ENCODE results near the gene EPYC. TPM values are rescaled to one million over a fixed set of nuclear protein-coding genes. Genes with fewer than 3 reads are reported as not detected.
A peak's percentile ranks its signal among the peaks of the same experiment; 100 is the strongest.

The EPYC gene
- total and polyA plus RNA-seq, 4 donors, result 0.05 to 0.31 TPM; not detected in 2

DNA sequence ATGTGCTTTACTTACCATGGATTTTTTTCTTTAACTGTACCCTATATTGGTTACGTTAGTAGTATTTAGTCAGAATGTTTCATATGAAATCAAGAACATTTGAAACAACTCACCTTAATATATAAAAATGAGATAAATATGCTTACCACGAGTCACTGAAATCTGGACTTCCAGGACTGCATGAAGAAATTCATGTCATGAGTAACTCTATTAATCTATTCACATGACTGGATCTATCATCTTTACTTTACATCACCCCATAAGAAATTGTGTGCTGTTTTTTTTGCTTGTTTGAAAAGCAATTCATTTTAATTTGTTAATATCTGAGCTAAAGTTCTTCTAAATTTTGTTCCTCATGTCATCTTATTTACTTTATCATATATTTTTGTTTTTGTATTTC lies 5.2 kb downstream of the EPYC start:
- H3K36me3 ChIP-seq (ENCODE audit: control insufficient read depth in 4 of 4, insufficient read depth in 4 of 4, low read length in 4 of 4), result no peaks in the 10 kb centered on the region
- H3K27me3 ChIP-seq (ENCODE audit: control insufficient read depth in 3 of 3, insufficient read depth in 3 of 3, low read length in 2 of 3), result no peaks in the 10 kb centered on the region
- DNase-seq (no peak), ATAC-seq (ENCODE audit: insufficient read depth, low FRiP score) (no peak)
- TF ChIP-seq, protein P1, sequence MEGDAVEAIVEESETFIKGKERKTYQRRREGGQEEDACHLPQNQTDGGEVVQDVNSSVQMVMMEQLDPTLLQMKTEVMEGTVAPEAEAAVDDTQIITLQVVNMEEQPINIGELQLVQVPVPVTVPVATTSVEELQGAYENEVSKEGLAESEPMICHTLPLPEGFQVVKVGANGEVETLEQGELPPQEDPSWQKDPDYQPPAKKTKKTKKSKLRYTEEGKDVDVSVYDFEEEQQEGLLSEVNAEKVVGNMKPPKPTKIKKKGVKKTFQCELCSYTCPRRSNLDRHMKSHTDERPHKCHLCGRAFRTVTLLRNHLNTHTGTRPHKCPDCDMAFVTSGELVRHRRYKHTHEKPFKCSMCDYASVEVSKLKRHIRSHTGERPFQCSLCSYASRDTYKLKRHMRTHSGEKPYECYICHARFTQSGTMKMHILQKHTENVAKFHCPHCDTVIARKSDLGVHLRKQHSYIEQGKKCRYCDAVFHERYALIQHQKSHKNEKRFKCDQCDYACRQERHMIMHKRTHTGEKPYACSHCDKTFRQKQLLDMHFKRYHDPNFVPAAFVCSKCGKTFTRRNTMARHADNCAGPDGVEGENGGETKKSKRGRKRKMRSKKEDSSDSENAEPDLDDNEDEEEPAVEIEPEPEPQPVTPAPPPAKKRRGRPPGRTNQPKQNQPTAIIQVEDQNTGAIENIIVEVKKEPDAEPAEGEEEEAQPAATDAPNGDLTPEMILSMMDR (IDR thresholded peaks at IDR 0.05; ENCODE audit: control extremely low read depth, extremely low read depth), result no peak
- H3K27ac ChIP-seq (ENCODE audit: low read depth in 1 of 2, low read length in 1 of 2), result no peak overlapping the region
- WGBS, 2 donors, result 93 to 94% methylated on average over 2 of the region's 2 CpGs
- no peak overlapping the region for H3K4me3 ChIP-seq
- no peak overlapping the region for H3K9ac ChIP-seq (ENCODE audit: insufficient read depth in 1 of 2, low read length in 2 of 2)
- no peaks in the 10 kb centered on the region for H3K9me3 ChIP-seq (ENCODE audit: control insufficient read depth in 4 of 4, insufficient read depth in 3 of 4, low read length in 3 of 4)
- peaks cover 0 to 14% (median 0%) of the 10 kb centered on the region in 5 donors for H3K4me1 ChIP-seq (ENCODE audit: control insufficient read depth in 5 of 5, insufficient read depth in 5 of 5, low read length in 5 of 5)

DNA sequence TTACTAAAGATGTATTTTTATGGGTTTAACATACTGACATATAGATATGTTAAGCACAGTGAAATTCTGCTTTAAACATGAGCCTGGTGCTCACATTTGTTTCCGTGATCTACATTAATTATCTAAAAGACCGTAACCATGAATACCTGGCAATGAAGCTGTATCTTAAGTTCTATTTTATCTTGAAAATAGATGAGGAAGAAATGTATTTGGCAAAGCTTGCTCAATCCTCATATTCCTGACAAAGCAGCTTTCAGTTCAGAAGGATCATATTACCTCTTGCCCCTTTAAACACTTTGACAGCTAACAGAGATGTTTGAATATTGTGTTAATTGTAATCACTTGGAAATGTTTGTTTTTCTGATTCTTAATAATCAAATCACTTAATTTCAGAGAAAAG lies 9.8 kb downstream of the EPYC start:
- peak in 2 of 3 donors; percentile 73 to 83 for DNase-seq
- peak overlapping the region in 1 of 2 donors; percentile 17 for H3K9ac ChIP-seq (ENCODE audit: insufficient read depth in 1 of 2, low read length in 2 of 2)
- H3K9me3 ChIP-seq (ENCODE audit: control insufficient read depth in 4 of 4, insufficient read depth in 3 of 4, low read length in 3 of 4), result no peaks in the 10 kb centered on the region
- ATAC-seq (ENCODE audit: insufficient read depth, low FRiP score), result no peak
- H3K4me3 ChIP-seq, result no peak overlapping the region
- peaks cover 0 to 26% (median 0%) of the 10 kb centered on the region in 5 donors for H3K4me1 ChIP-seq (ENCODE audit: control insufficient read depth in 5 of 5, insufficient read depth in 5 of 5, low read length in 5 of 5)
- 66 to 80% methylated on average over 2 of the region's 2 CpGs for WGBS, 2 donors
- no peaks in the 10 kb centered on the region for H3K27me3 ChIP-seq (ENCODE audit: control insufficient read depth in 3 of 3, insufficient read depth in 3 of 3, low read length in 2 of 3)
- no peak overlapping the region for H3K27ac ChIP-seq (ENCODE audit: low read depth in 1 of 2, low read length in 1 of 2)
- TF ChIP-seq, protein P1 (IDR thresholded peaks at IDR 0.05; ENCODE audit: control extremely low read depth, extremely low read depth), result no peak
- no peaks in the 10 kb centered on the region for H3K36me3 ChIP-seq (ENCODE audit: control insufficient read depth in 4 of 4, insufficient read depth in 4 of 4, low read length in 4 of 4)

DNA sequence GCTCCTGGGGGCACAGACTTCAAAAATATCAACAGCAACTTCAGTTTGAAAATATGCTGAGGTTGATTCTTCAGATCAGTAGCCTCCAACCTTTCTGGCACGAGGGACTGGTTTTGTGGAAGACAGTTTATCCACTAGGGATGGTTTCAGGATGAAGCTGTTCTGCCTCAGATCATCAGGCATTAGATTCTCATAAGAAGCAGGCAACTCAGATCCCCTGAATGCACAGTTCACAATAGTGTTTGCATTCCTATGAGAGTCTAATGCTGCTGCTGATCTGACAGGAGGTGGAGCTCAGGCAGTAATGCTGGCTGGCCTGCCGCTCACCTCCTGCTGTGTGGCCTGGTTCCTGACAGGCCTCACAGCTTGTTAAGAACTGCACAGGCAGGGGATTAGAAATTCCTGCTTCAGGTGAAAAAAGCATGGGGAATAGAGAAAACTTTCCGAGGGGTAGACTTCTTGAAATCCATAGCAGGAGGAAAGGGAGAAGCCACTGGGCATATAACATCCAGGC lies 12.8 kb downstream of the EPYC start:
- H3K4me1 ChIP-seq (ENCODE audit: control insufficient read depth in 5 of 5, insufficient read depth in 5 of 5, low read length in 5 of 5), result peaks cover 0 to 26% (median 0%) of the 10 kb centered on the region in 5 donors
- DNase-seq, result no peak
- no peak overlapping the region for H3K27ac ChIP-seq (ENCODE audit: low read depth in 1 of 2, low read length in 1 of 2)
- no peaks in the 10 kb centered on the region for H3K9me3 ChIP-seq (ENCODE audit: control insufficient read depth in 4 of 4, insufficient read depth in 3 of 4, low read length in 3 of 4)
- no peak overlapping the region for H3K4me3 ChIP-seq
- no peak for ATAC-seq (ENCODE audit: insufficient read depth, low FRiP score)
- no peaks in the 10 kb centered on the region for H3K27me3 ChIP-seq (ENCODE audit: control insufficient read depth in 3 of 3, insufficient read depth in 3 of 3, low read length in 2 of 3)
- TF ChIP-seq, protein P1 (IDR thresholded peaks at IDR 0.05; ENCODE audit: control extremely low read depth, extremely low read depth), result no peak
- no peak overlapping the region for H3K9ac ChIP-seq (ENCODE audit: insufficient read depth in 1 of 2, low read length in 2 of 2)
- 85 to 90% methylated on average over 3 of the region's 3 CpGs for WGBS, 2 donors
- no peaks in the 10 kb centered on the region for H3K36me3 ChIP-seq (ENCODE audit: control insufficient read depth in 4 of 4, insufficient read depth in 4 of 4, low read length in 4 of 4)

DNA sequence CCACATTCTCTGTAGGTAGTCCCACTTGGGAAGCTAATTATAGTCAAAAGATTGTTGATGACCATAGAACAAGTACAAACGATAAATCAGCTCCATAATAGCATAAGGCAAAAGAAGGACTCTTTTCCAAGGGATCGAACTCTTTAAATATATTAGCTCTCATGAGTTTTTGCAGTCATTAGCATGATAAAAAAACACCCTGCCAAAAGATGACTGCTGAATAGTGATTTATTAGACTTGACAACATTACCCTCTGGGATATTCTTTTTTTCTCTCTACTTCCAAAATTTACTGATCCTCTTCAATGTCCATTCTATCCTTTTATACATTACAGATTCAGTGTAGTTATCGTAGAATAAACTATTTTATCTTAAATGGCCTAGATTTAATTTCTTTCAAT lies 14.2 kb downstream of the EPYC start:
- no peak for ATAC-seq (ENCODE audit: insufficient read depth, low FRiP score)
- Histone ChIP-seq H3K9me3 (ENCODE audit: control insufficient read depth in 4 of 4, insufficient read depth in 3 of 4, low read length in 3 of 4) (no peaks in the 10 kb centered on the region), H3K4me1 (ENCODE audit: control insufficient read depth in 5 of 5, insufficient read depth in 5 of 5, low read length in 5 of 5) (peaks cover 0 to 21% (median 0%) of the 10 kb centered on the region in 5 donors), H3K27me3 (ENCODE audit: control insufficient read depth in 3 of 3, insufficient read depth in 3 of 3, low read length in 2 of 3) (no peaks in the 10 kb centered on the region), H3K27ac (ENCODE audit: low read depth in 1 of 2, low read length in 1 of 2) (no peak overlapping the region), H3K4me3 (no peak overlapping the region), H3K36me3 (ENCODE audit: control insufficient read depth in 4 of 4, insufficient read depth in 4 of 4, low read length in 4 of 4) (no peaks in the 10 kb centered on the region), H3K9ac (ENCODE audit: insufficient read depth in 1 of 2, low read length in 2 of 2) (no peak overlapping the region)
- TF ChIP-seq, protein P1 (IDR thresholded peaks at IDR 0.05; ENCODE audit: control extremely low read depth, extremely low read depth), result no peak
- 59 to 64% methylated on average over 3 of the region's 3 CpGs for WGBS, 2 donors
- no peak for DNase-seq
